GM10847 (cell line): Measurements from ENCODE around the gene NINJ1.

Source experiments
- POLR2A ChIP-seq: IDR thresholded peaks from 2 replicates; pipeline ENCODE4 v1.6.1; 2011; ENCODE audit not compliant: insufficient read length; ENCODE audit errors: extremely low read depth

NINJ1 gene

GRCh38 chr9:93119703-93119952 lies 14.4 kb downstream of the NINJ1 start:
- no peak for TF ChIP-seq POLR2A

GRCh38 chr9:93118863-93119702 lies 15.0 kb downstream of the NINJ1 start:
- TF ChIP-seq POLR2A = no peak

GRCh38 chr9:93117924-93118862 lies 15.9 kb downstream of the NINJ1 start:
- no peak for TF ChIP-seq POLR2A

- no peak for TF ChIP-seq POLR2A
Measured at GRCh38 chr9:93116072-93116961, 17.7 kb downstream of the NINJ1 start.

GRCh38 chr9:93115486-93116071 lies 18.5 kb downstream of the NINJ1 start:
- no peak for TF ChIP-seq POLR2A

- no peak for TF ChIP-seq POLR2A
Measured at GRCh38 chr9:93114984-93115335, 19.1 kb downstream of the NINJ1 start.

GRCh38 chr9:93114169-93114983 lies 19.7 kb downstream of the NINJ1 start:
- no peak for TF ChIP-seq POLR2A

GRCh38 chr9:93112864-93113389 lies 21.1 kb downstream of the NINJ1 start:
- no peak for TF ChIP-seq POLR2A

GRCh38 chr9:93112116-93112863 lies 21.8 kb downstream of the NINJ1 start:
- TF ChIP-seq POLR2A = no peak

- TF ChIP-seq POLR2A = no peak
Measured at GRCh38 chr9:93111371-93112115, 22.5 kb downstream of the NINJ1 start.

GRCh38 chr9:93111001-93111370 lies 23.1 kb downstream of the NINJ1 start:
- TF ChIP-seq POLR2A = no peak

GRCh38 chr9:93110311-93110855 lies 23.7 kb downstream of the NINJ1 start:
- no peak for TF ChIP-seq POLR2A
